ENCODE results near the gene EBF3. TPM values are rescaled to one million over a fixed set of nuclear protein-coding genes. Genes with fewer than 3 reads are reported as not detected.

EBF3 gene
- total RNA-seq, 1 donor from 2014 or later: 0.07 TPM

- H3K9ac ChIP-seq (ENCODE audit: low read length): no peak overlapping the region
- FAIRE-seq (no peak), DNase-seq (ENCODE audit: low read depth) (no peak)
- no peak overlapping the region for H3K4me3 Mint-ChIP-seq (ENCODE audit: unreplicated experiment)
- no peaks in the 10 kb centered on the region for H4K20me1 ChIP-seq (ENCODE audit: insufficient read depth, low read length)
- H3K79me2 ChIP-seq (ENCODE audit: insufficient read depth, low read length): no peaks in the 10 kb centered on the region
- no peaks in the 10 kb centered on the region for H3K36me3 ChIP-seq (ENCODE audit: insufficient read depth, low read length)
- H3K27me3 Mint-ChIP-seq (ENCODE audit: low read depth, unreplicated experiment): peaks cover 10% of the 10 kb centered on the region
- H3K4me1 Mint-ChIP-seq (ENCODE audit: low read depth, unreplicated experiment): peaks cover 7% of the 10 kb centered on the region
- H3K27me3 ChIP-seq (ENCODE audit: insufficient read depth, low read length): no peaks in the 10 kb centered on the region
- H3K4me3 ChIP-seq (ENCODE audit: insufficient read depth, low read depth, low read length): no peak overlapping the region
- no peak overlapping the region for H3K4me2 ChIP-seq (ENCODE audit: low read length)
- H3K27ac Mint-ChIP-seq (ENCODE audit: unreplicated experiment): no peak overlapping the region
- H3K4me1 ChIP-seq (ENCODE audit: insufficient read depth, low read length): no peaks in the 10 kb centered on the region
- H3K9me3 Mint-ChIP-seq (ENCODE audit: unreplicated experiment): peaks cover 4% of the 10 kb centered on the region
- H3K27ac ChIP-seq (ENCODE audit: low read depth, low read length): no peak overlapping the region
- TF ChIP-seq, protein P1, sequence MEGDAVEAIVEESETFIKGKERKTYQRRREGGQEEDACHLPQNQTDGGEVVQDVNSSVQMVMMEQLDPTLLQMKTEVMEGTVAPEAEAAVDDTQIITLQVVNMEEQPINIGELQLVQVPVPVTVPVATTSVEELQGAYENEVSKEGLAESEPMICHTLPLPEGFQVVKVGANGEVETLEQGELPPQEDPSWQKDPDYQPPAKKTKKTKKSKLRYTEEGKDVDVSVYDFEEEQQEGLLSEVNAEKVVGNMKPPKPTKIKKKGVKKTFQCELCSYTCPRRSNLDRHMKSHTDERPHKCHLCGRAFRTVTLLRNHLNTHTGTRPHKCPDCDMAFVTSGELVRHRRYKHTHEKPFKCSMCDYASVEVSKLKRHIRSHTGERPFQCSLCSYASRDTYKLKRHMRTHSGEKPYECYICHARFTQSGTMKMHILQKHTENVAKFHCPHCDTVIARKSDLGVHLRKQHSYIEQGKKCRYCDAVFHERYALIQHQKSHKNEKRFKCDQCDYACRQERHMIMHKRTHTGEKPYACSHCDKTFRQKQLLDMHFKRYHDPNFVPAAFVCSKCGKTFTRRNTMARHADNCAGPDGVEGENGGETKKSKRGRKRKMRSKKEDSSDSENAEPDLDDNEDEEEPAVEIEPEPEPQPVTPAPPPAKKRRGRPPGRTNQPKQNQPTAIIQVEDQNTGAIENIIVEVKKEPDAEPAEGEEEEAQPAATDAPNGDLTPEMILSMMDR (IDR thresholded peaks at IDR 0.05; ENCODE audit: insufficient read depth, low read depth, low read length): no peak
- TF ChIP-seq EZH2 (IDR thresholded peaks at IDR 0.05; ENCODE audit: insufficient read depth, low read length): no peak
- H3K36me3 Mint-ChIP-seq (ENCODE audit: low read depth, unreplicated experiment): no peaks in the 10 kb centered on the region
- no peaks in the 10 kb centered on the region for H3K9me3 ChIP-seq (ENCODE audit: insufficient read depth, low read depth, low read length)
- no peak overlapping the region for H2AFZ ChIP-seq (ENCODE audit: low read depth, low read length)
These were observed 28.3 kb upstream of the EBF3 start for GRCh38 chr10:129992356-129992755.

DNA sequence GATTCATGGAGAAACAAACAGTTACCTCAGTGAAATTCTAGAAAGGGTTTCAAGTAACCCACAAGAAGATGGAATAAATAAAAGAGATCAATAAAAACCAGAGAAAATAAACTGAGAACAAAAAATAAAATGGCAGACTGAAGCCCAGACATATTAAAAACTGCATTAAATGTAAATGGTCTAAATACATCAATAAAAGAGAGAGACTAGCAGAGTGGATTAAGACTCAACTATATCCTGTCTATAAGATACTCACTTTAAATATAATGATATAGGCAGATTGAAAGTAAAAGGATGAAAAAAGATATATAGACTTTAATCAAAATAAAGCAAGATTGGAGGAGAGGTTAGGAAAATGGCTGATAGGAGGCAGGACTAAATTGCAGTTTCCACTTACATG lies 18.8 kb upstream of the EBF3 start:
- no peak overlapping the region for H3K4me2 ChIP-seq (ENCODE audit: low read length)
- no peak overlapping the region for H2AFZ ChIP-seq (ENCODE audit: low read depth, low read length)
- no peaks in the 10 kb centered on the region for H3K4me1 ChIP-seq (ENCODE audit: insufficient read depth, low read length)
- Mint-ChIP-seq H3K27me3 (ENCODE audit: low read depth, unreplicated experiment) (peaks cover 34% of the 10 kb centered on the region), H3K9me3 (ENCODE audit: unreplicated experiment) (peaks cover 11% of the 10 kb centered on the region), H3K36me3 (ENCODE audit: low read depth, unreplicated experiment) (no peaks in the 10 kb centered on the region), H3K4me1 (ENCODE audit: low read depth, unreplicated experiment) (no peaks in the 10 kb centered on the region), H3K27ac (ENCODE audit: unreplicated experiment) (no peak overlapping the region), H3K4me3 (ENCODE audit: unreplicated experiment) (no peak overlapping the region)
- no peak overlapping the region for H3K4me3 ChIP-seq (ENCODE audit: insufficient read depth, low read depth, low read length)
- H4K20me1 ChIP-seq (ENCODE audit: insufficient read depth, low read length): no peaks in the 10 kb centered on the region
- FAIRE-seq (no peak), DNase-seq (ENCODE audit: low read depth) (no peak)
- H3K36me3 ChIP-seq (ENCODE audit: insufficient read depth, low read length): no peaks in the 10 kb centered on the region
- H3K79me2 ChIP-seq (ENCODE audit: insufficient read depth, low read length): no peaks in the 10 kb centered on the region
- no peak overlapping the region for H3K27ac ChIP-seq (ENCODE audit: low read depth, low read length)
- TF ChIP-seq, protein P1 (IDR thresholded peaks at IDR 0.05; ENCODE audit: insufficient read depth, low read depth, low read length): no peak
- no peak for TF ChIP-seq EZH2 (IDR thresholded peaks at IDR 0.05; ENCODE audit: insufficient read depth, low read length)
- H3K9ac ChIP-seq (ENCODE audit: low read length): no peak overlapping the region
- no peaks in the 10 kb centered on the region for H3K27me3 ChIP-seq (ENCODE audit: insufficient read depth, low read length)
- no peaks in the 10 kb centered on the region for H3K9me3 ChIP-seq (ENCODE audit: insufficient read depth, low read depth, low read length)

DNA sequence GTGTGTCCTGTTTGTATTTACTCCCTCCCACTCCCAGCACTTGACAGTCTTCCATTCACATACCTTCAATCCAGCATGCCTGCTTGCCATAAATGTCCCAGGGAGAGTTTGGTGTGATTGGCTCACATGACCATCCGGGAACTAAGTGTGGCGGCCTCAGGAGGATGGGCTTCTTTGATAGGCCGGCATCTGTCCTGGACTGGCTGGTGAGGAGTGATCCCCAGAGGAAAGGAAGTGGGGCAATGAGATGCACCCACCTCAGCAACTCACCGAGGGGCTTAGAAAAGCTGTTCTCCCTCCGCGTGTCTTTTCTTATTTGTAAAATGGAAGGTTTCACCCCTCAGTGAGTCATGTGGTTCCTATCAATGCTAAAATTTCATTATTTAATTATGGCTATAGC lies 14.9 kb upstream of the EBF3 start:
- no peaks in the 10 kb centered on the region for H3K36me3 Mint-ChIP-seq (ENCODE audit: low read depth, unreplicated experiment)
- no peaks in the 10 kb centered on the region for H3K4me1 ChIP-seq (ENCODE audit: insufficient read depth, low read length)
- peaks cover 6% of the 10 kb centered on the region for H3K27me3 ChIP-seq (ENCODE audit: insufficient read depth, low read length)
- peaks cover 62% of the 10 kb centered on the region for H3K27me3 Mint-ChIP-seq (ENCODE audit: low read depth, unreplicated experiment)
- DNase-seq (ENCODE audit: low read depth) (no peak), FAIRE-seq (no peak)
- H3K27ac ChIP-seq (ENCODE audit: low read depth, low read length): no peak overlapping the region
- H3K36me3 ChIP-seq (ENCODE audit: insufficient read depth, low read length): no peaks in the 10 kb centered on the region
- H3K4me2 ChIP-seq (ENCODE audit: low read length): no peak overlapping the region
- H3K9me3 Mint-ChIP-seq (ENCODE audit: unreplicated experiment): peaks cover 15% of the 10 kb centered on the region
- H3K27ac Mint-ChIP-seq (ENCODE audit: unreplicated experiment): no peak overlapping the region
- H3K4me1 Mint-ChIP-seq (ENCODE audit: low read depth, unreplicated experiment): no peaks in the 10 kb centered on the region
- no peak overlapping the region for H3K4me3 Mint-ChIP-seq (ENCODE audit: unreplicated experiment)
- no peaks in the 10 kb centered on the region for H4K20me1 ChIP-seq (ENCODE audit: insufficient read depth, low read length)
- no peak overlapping the region for H3K9ac ChIP-seq (ENCODE audit: low read length)
- H2AFZ ChIP-seq (ENCODE audit: low read depth, low read length): no peak overlapping the region
- H3K4me3 ChIP-seq (ENCODE audit: insufficient read depth, low read depth, low read length): no peak overlapping the region
- TF ChIP-seq, protein P1 (IDR thresholded peaks at IDR 0.05; ENCODE audit: insufficient read depth, low read depth, low read length): no peak
- no peak for TF ChIP-seq EZH2 (IDR thresholded peaks at IDR 0.05; ENCODE audit: insufficient read depth, low read length)
- no peaks in the 10 kb centered on the region for H3K79me2 ChIP-seq (ENCODE audit: insufficient read depth, low read length)
- no peaks in the 10 kb centered on the region for H3K9me3 ChIP-seq (ENCODE audit: insufficient read depth, low read depth, low read length)

All from astrocyte (in vitro differentiated cells and primary cell).